Parathyroid adenoma (tissue), 2 donors: Measurements from ENCODE around the gene SYNPO2L.
"Not testable (repeated sequence)": the region's sequence is repeated elsewhere in the genome, so short reads cannot be mapped to it uniquely, and the experiment has no call there.

Experiments used
- H2AFZ ChIP-seq: fragments of 300-600 bp; sonication (generic); one replicate; pipeline ENCODE4 v1.7.0; 2017; ENCODE audit warnings: antibody characterized with exemption, mild to moderate bottlenecking
- H3K27ac ChIP-seq: fragments of 300-600 bp; sonication (generic); one replicate; pipeline ENCODE4 v1.7.0; 2017
- H3K27me3 ChIP-seq: fragments of 300-600 bp; sonication (generic); one replicate; pipeline ENCODE4 v1.7.0; 2017; ENCODE audit warnings: low read length; ENCODE audit not compliant: control insufficient read depth, insufficient read depth
- H3K36me3 ChIP-seq: fragments of 300-600 bp; sonication (generic); one replicate; pipeline ENCODE4 v1.7.0; 2017; ENCODE audit warnings: low read length; ENCODE audit not compliant: control insufficient read depth, insufficient read depth
- H3K4me1 ChIP-seq: fragments of 300-600 bp; sonication (generic); one replicate; pipeline ENCODE4 v1.7.0; 2017; ENCODE audit warnings: control low read depth
- H3K4me2 ChIP-seq: fragments of 300-600 bp; sonication (generic); one replicate; pipeline ENCODE4 v1.7.0; 2017; ENCODE audit warnings: low read length
- H3K4me3 ChIP-seq: fragments of 300-600 bp; sonication (generic); one replicate; pipeline ENCODE4 v1.7.0; 2017; ENCODE audit warnings: low read depth, low read length
- H3K79me2 ChIP-seq: fragments of 300-600 bp; sonication (generic); one replicate; pipeline ENCODE4 v1.7.0; 2017; ENCODE audit warnings: control low read depth
- H3K9ac ChIP-seq: fragments of 300-600 bp; sonication (generic); one replicate; pipeline ENCODE4 v1.7.0; 2017; ENCODE audit warnings: mild to moderate bottlenecking
- H3K9me3 ChIP-seq: fragments of 300-600 bp; sonication (generic); one replicate; pipeline ENCODE4 v1.7.0; 2017; ENCODE audit warnings: low read length; ENCODE audit not compliant: control insufficient read depth
- CTCF ChIP-seq: fragments of 300-600 bp; sonication (generic); IDR thresholded peaks from one replicate; pipeline ENCODE4 v1.7.0; 2017; ENCODE audit warnings: antibody characterized with exemption, mild to moderate bottlenecking
- donor health status: primary hyperparathyroidism.

SYNPO2L gene

DNA sequence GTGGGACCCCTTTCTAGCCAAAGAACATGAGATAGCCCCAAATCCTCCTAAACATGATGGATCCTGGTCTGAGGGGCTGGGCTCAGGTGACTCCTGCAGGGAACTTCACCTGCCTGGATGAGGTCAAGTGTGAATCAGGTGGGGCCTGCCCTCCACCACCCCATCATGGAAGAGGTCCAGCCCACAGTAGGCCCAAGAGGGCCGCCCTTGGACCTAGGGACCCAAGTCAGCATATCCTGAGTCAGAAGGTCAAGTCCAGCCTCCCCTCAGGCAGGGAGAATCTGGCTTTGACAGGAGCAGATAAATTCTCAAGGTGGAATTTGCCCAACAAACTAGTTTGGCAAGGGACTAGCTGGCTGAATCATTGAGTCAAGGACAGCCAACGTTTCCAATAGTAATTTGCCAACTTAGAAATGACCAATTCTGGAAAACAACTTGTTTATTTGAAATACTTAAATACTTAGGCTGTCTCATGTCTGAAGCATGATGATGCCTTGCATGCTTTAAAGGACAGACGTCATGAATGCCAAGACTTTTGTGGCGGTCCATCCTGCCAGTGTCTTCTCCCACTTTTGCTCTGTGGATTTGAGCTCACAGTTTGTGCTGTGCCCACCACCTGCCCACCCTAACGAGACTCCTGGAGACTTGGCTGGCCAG lies 10.5 kb upstream of the SYNPO2L start:
- not testable (repeated sequence) for H3K27me3 ChIP-seq, H3K4me2 ChIP-seq, H3K79me2 ChIP-seq, H3K9me3 ChIP-seq, H3K27ac ChIP-seq, H3K9ac ChIP-seq, H3K36me3 ChIP-seq, H2AFZ ChIP-seq, H3K4me3 ChIP-seq, H3K4me1 ChIP-seq

DNA sequence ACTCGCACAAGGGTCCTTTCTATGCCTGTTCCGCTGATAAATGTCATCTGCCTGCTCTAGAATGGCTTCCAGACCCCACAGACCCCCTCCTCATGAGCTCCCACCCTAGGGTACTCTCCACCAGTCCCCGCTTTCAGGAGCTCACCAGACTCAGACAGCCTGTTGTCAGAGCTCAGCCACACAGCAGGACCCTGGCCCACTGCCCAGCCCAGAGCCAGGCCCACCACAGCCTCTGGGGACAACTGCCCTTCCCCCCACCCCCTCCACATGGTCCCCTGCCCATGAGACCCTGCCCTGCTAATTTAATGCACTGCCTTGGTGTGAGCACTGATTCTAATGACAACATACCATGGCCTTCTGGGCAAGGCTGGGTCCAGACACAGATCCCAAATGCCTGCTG lies 9.8 kb upstream of the SYNPO2L start:
- not testable (repeated sequence) for H3K4me3 ChIP-seq, H3K4me1 ChIP-seq, H3K36me3 ChIP-seq, H3K79me2 ChIP-seq, H2AFZ ChIP-seq, H3K27me3 ChIP-seq, H3K4me2 ChIP-seq, H3K27ac ChIP-seq, H3K9me3 ChIP-seq, H3K9ac ChIP-seq

DNA sequence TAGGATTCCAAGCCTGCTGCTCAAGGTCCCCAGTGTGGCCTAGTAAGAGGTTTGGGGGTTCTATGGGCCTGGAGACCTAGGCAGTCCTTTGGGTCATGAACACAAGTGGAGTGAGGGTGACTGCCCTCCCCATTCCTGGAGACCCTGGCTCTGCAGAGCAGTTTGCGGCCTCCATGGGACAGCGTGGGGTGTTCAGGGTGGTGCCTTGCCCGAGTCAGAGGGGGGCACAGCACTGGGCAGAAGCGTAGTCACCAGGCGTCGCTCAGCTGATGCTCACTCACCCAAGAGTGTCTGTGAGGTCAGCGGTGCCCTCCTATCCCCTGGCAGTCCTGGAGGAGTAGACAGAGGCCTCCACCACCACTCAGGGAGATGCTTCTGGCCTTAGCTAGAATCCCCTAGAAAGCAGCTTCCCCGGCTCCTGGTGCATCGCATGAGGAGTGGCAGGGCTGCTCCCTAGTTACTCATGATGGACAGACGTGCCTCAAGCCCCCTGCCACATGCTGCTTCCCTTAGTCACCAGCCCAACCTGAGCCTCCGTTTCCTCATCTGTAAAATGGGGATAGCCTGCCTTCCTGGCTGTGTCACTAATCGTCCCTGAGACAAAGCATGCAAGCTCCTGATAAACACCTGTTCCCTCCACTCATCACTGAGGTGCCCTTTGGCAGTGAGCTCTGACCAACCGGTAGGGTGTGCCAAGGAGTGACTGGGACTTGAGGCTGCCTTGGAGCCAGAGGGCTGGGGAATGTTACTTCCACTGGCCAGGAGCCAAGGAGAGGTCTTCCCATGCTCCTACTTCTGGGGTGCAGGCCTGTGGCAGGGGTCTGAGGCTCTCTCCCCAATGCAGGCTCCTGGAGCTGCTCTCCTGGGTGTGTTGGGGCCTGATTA lies 8.6 kb upstream of the SYNPO2L start:
- H3K36me3 ChIP-seq, H3K79me2 ChIP-seq, H3K4me1 ChIP-seq, H3K4me3 ChIP-seq, H3K4me2 ChIP-seq, H3K9me3 ChIP-seq, H3K9ac ChIP-seq, H3K27me3 ChIP-seq, H3K27ac ChIP-seq, H2AFZ ChIP-seq: not testable (repeated sequence)

GRCh38 chr10:73663621-73664020 lies 7.8 kb upstream of the SYNPO2L start:
- H3K4me3 ChIP-seq, H3K4me1 ChIP-seq, H3K27me3 ChIP-seq, H2AFZ ChIP-seq, H3K27ac ChIP-seq, H3K9me3 ChIP-seq, H3K79me2 ChIP-seq, H3K9ac ChIP-seq, H3K4me2 ChIP-seq, H3K36me3 ChIP-seq: not testable (repeated sequence)

GRCh38 chr10:73662705-73663104 lies 6.9 kb upstream of the SYNPO2L start:
- not testable (repeated sequence) for H3K9ac ChIP-seq, H3K36me3 ChIP-seq, H3K27ac ChIP-seq, H3K79me2 ChIP-seq, H3K27me3 ChIP-seq, H3K4me3 ChIP-seq, H3K9me3 ChIP-seq, H2AFZ ChIP-seq, H3K4me1 ChIP-seq, H3K4me2 ChIP-seq

GRCh38 chr10:73655257-73655989 lies 406 bp downstream of the SYNPO2L start:
- Histone ChIP-seq H3K4me1 (no peaks in the 10 kb centered on the region), H3K4me2 (no peak overlapping the region), H3K27ac (no peak overlapping the region), H3K79me2 (no peaks in the 10 kb centered on the region), H3K9me3 (no peaks in the 10 kb centered on the region), H3K4me3 (no peak overlapping the region), H3K27me3 (no peaks in the 10 kb centered on the region), H2AFZ (no peak overlapping the region), H3K36me3 (no peaks in the 10 kb centered on the region), H3K9ac (no peak overlapping the region)
- no peak for TF ChIP-seq CTCF

- Histone ChIP-seq H3K27me3 (no peaks in the 10 kb centered on the region), H3K36me3 (no peaks in the 10 kb centered on the region), H2AFZ (no peak overlapping the region), H3K4me1 (no peaks in the 10 kb centered on the region), H3K4me2 (no peak overlapping the region), H3K4me3 (no peak overlapping the region), H3K9ac (no peak overlapping the region), H3K9me3 (no peaks in the 10 kb centered on the region), H3K79me2 (no peaks in the 10 kb centered on the region), H3K27ac (no peak overlapping the region)
- TF ChIP-seq CTCF, result no peak
These were observed 2.1 kb downstream of the SYNPO2L start for GRCh38 chr10:73653701-73654100.
